ENCODE measurements around the gene CLIC3. TPM values are rescaled to one million over a fixed set of nuclear protein-coding genes. Genes with fewer than 3 reads are reported as not detected.
A peak's percentile ranks its signal among the peaks of the same experiment; 100 is the strongest.

Gene CLIC3
- total RNA-seq, 1 donor from 2014 or later = not detected

DNA sequence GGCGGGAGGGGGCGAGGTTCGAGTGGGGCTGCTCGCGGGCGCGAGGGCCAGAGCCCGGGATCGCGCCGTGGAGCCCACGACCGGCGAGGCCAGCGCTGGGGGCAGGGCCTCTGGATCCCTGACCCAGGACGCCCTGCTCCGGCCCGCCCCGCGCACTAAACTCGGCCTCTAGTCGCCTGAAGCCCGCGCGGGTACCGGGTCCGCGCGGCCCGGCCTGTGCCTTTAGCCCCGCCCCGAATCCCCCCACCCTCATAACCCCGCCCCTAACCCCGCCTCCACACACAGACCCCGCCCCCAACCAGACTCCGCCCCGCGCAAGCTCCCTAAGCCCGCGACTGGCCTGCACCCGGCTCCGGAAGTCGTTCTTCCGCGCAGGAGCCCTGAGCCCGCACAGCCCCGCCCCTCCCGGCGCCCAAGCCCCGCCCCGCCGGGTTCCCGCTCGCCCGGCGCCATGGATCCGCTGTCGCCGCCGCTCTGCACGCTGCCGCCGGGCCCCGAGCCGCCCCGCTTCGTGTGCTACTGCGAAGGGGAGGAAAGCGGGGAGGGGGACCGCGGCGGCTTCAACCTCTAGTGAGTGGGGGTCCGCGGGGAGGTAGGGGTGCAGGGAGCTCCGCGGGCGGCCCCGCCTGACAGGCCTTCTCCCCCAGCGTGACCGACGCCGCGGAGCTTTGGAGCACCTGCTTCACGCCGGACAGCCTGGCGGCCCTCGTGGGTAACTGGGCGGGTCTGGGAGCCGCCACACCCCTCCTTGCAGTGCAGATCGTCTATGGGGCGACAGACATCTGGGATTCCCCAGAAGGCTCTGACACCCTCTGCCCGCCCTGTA lies 4.2 kb downstream of the CLIC3 start, which contains the start of gene PAXX:
Gene PAXX, plus strand, starts transcription at position 430 of the 826 bp plus-strand sequence. Its CDS starts 22 bp downstream, at position 452.
- Mint-ChIP-seq H3K36me3 (ENCODE audit: low read depth, unreplicated experiment) (peaks cover 9% of the 10 kb centered on the region), H3K4me1 (ENCODE audit: unreplicated experiment) (no peaks in the 10 kb centered on the region), H3K9me3 (ENCODE audit: unreplicated experiment) (no peaks in the 10 kb centered on the region), H3K27ac (ENCODE audit: unreplicated experiment) (peak within 1 kb of the TSS; percentile 24), H3K27me3 (ENCODE audit: unreplicated experiment) (peaks cover 9% of the 10 kb centered on the region), H3K4me3 (ENCODE audit: unreplicated experiment) (no peak within 1 kb of the TSS)
- no peak for TF ChIP-seq CTCF (IDR thresholded peaks at IDR 0.05; ENCODE audit: unreplicated experiment)
- DNase-seq (ENCODE audit: low spot score) = peak; percentile 90

GRCh38 chr9:136990242-136990911 lies 6.0 kb downstream of the CLIC3 start:
- H3K27me3 Mint-ChIP-seq (ENCODE audit: unreplicated experiment) = peaks cover 13% of the 10 kb centered on the region
- peaks cover 9% of the 10 kb centered on the region for H3K36me3 Mint-ChIP-seq (ENCODE audit: low read depth, unreplicated experiment)
- DNase-seq (ENCODE audit: low spot score) = no peak
- H3K4me1 Mint-ChIP-seq (ENCODE audit: unreplicated experiment) = no peaks in the 10 kb centered on the region
- H3K4me3 Mint-ChIP-seq (ENCODE audit: unreplicated experiment) = peak overlapping the region; percentile 22
- no peak for TF ChIP-seq CTCF (IDR thresholded peaks at IDR 0.05; ENCODE audit: unreplicated experiment)
- no peak overlapping the region for H3K27ac Mint-ChIP-seq (ENCODE audit: unreplicated experiment)
- no peaks in the 10 kb centered on the region for H3K9me3 Mint-ChIP-seq (ENCODE audit: unreplicated experiment)

- Mint-ChIP-seq H3K4me3 (ENCODE audit: unreplicated experiment) (no peak overlapping the region), H3K36me3 (ENCODE audit: low read depth, unreplicated experiment) (peaks cover 11% of the 10 kb centered on the region), H3K4me1 (ENCODE audit: unreplicated experiment) (peaks cover 1% of the 10 kb centered on the region), H3K27ac (ENCODE audit: unreplicated experiment) (no peak overlapping the region), H3K9me3 (ENCODE audit: unreplicated experiment) (no peaks in the 10 kb centered on the region), H3K27me3 (ENCODE audit: unreplicated experiment) (peaks cover 15% of the 10 kb centered on the region)
- DNase-seq (ENCODE audit: low spot score) = no peak
- TF ChIP-seq CTCF (IDR thresholded peaks at IDR 0.05; ENCODE audit: unreplicated experiment) = no peak
These were observed 7.5 kb downstream of the CLIC3 start for GRCh38 chr9:136988872-136989271.

- peaks cover 2% of the 10 kb centered on the region for H3K4me1 Mint-ChIP-seq (ENCODE audit: unreplicated experiment)
These were observed 10.5 kb downstream of the CLIC3 start for GRCh38 chr9:136985853-136986252.

More at GRCh38 chr9:136985853-136986252, 10.5 kb downstream of the CLIC3 start:
- Mint-ChIP-seq H3K9me3 (ENCODE audit: unreplicated experiment) (no peaks in the 10 kb centered on the region), H3K27me3 (ENCODE audit: unreplicated experiment) (peaks cover 13% of the 10 kb centered on the region), H3K4me3 (ENCODE audit: unreplicated experiment) (no peak overlapping the region), H3K36me3 (ENCODE audit: low read depth, unreplicated experiment) (peaks cover 13% of the 10 kb centered on the region), H3K27ac (ENCODE audit: unreplicated experiment) (no peak overlapping the region)
- no peak for TF ChIP-seq CTCF (IDR thresholded peaks at IDR 0.05; ENCODE audit: unreplicated experiment)
- DNase-seq (ENCODE audit: low spot score) = no peak
